ENCODE measurements around the gene ANKIB1.
"Not testable (repeated sequence)": the region's sequence is repeated elsewhere in the genome, so short reads cannot be mapped to it uniquely, and the experiment has no call there.

Gene ANKIB1, protein sequence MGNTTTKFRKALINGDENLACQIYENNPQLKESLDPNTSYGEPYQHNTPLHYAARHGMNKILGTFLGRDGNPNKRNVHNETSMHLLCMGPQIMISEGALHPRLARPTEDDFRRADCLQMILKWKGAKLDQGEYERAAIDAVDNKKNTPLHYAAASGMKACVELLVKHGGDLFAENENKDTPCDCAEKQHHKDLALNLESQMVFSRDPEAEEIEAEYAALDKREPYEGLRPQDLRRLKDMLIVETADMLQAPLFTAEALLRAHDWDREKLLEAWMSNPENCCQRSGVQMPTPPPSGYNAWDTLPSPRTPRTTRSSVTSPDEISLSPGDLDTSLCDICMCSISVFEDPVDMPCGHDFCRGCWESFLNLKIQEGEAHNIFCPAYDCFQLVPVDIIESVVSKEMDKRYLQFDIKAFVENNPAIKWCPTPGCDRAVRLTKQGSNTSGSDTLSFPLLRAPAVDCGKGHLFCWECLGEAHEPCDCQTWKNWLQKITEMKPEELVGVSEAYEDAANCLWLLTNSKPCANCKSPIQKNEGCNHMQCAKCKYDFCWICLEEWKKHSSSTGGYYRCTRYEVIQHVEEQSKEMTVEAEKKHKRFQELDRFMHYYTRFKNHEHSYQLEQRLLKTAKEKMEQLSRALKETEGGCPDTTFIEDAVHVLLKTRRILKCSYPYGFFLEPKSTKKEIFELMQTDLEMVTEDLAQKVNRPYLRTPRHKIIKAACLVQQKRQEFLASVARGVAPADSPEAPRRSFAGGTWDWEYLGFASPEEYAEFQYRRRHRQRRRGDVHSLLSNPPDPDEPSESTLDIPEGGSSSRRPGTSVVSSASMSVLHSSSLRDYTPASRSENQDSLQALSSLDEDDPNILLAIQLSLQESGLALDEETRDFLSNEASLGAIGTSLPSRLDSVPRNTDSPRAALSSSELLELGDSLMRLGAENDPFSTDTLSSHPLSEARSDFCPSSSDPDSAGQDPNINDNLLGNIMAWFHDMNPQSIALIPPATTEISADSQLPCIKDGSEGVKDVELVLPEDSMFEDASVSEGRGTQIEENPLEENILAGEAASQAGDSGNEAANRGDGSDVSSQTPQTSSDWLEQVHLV
- long read RNA-seq, donor 1, full-length matches to known transcripts: 1 of 1 reads
- long read RNA-seq, donor 1, partial matches to known transcripts: 0 of 1 reads
- long read RNA-seq, donor 1, other reads (novel, unspliced or antisense): 0 of 1 reads
- long read RNA-seq, donor 2, full-length matches to known transcripts: 1 of 32 reads
- long read RNA-seq, donor 2, partial matches to known transcripts: 31 of 32 reads
- long read RNA-seq, donor 2, other reads (novel, unspliced or antisense): 0 of 32 reads
- long read RNA-seq, donor 3, partial matches to known transcripts: 5 of 7 reads
- long read RNA-seq, donor 3, other reads (novel, unspliced or antisense): 0 of 7 reads
- long read RNA-seq, donor 4, full-length matches to known transcripts: 3 of 10 reads
- long read RNA-seq, donor 4, partial matches to known transcripts: 7 of 10 reads
- long read RNA-seq, donor 4, other reads (novel, unspliced or antisense): 0 of 10 reads
- long read RNA-seq, donor 5: 0 reads
- long read RNA-seq, donor 6: 0 reads
- long read RNA-seq, donor 7, full-length matches to known transcripts: 4 of 28 reads
- long read RNA-seq, donor 7, partial matches to known transcripts: 24 of 28 reads
- long read RNA-seq, donor 7, other reads (novel, unspliced or antisense): 0 of 28 reads
- long read RNA-seq, donor 8, full-length matches to known transcripts: 3 of 3 reads
- long read RNA-seq, donor 8, partial matches to known transcripts: 0 of 3 reads
- long read RNA-seq, donor 8, other reads (novel, unspliced or antisense): 0 of 3 reads

DNA sequence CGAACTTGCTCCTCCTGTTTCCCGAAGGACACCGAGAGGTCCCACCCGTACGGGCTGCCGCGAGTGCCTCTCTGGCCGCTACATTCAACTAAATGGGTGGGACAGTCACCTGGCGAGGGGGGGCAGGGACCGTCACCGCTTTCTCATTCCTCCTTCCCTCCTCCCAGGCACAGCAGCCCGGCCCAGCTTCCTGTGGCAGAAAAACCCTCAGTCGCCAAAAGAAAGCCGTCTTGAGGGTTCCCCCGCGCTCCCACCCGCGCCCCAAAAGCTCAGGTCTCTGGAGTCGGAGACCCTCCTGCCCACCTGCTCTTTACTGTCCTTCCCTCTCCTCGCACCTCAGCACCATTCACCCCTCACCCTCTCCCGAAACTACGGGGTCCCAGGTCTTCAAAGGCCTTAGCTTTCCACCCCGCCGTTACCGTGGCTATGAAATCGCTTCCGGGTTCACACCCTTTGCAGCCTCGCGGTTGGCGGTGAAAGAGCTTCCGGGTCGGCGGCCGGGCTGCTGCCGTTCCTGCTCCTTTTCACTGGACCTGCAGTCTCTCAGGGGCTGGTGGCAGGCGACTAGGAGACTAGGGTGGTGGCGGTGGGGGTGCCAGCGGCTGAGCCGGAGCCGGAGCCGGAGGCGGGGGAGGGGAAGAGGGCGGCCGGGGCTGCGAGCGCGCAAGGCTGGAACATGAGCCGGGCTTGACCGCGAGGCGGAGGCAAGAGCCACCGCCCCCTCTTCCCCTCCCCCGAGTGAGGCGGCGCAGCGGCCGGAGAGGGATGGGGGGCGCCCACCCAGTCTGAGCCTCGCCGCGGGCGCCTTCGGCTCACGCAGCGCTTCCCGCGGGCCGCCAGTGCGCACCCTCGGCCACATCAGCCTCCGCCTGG, at the start of gene ANKIB1, which contains the start of gene KRIT1:
Gene ANKIB1, plus strand, starts transcription at position 488 of the 873 bp plus-strand sequence. CDS start 49,005 bp downstream, outside the sequence.
Gene KRIT1, minus strand, starts transcription at position 428 of the 873 bp plus-strand sequence. CDS start 3,779 bp downstream, outside the sequence.
- peak; percentile 86 for DNase-seq

DNA sequence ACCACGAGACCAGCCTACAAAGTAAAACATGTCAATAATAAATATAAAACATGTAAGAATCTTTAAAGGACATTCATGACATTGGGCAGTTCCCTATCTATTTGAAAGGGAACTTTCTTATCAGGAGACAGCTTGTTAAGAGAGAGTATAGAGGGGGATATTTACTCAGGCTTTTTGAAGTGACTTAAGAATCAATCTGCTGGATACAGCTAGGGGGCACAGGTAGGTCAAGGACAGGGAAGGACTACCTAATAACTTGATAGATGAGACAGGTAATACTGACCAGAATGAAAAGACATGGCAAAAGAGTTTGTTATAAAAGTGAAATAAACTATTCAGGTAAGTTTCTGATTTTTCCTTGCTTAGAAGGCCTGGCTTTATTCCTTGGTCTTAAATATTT, 45.0 kb upstream of the ANKIB1 start:
- DNase-seq: no peak

DNA sequence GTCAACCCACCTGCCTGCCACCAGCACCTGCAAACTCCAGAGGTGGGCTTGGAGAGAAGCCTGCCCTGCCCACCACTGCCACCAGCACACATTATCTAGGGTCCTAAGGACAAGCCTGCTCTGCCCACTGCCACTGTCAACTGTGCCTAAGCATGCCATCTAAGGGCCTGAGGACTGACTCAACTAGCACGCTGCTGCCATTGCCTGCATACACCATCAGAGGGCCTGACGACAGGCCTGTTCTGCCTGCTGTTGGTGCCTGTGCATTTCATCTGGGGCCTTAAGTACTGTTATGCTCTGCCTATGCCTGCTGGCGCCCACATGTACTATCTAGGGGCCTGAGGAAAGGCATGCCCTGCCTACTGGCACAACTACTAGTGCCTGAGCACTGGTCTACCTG, 39.8 kb upstream of the ANKIB1 start:
- no peak for DNase-seq

DNA sequence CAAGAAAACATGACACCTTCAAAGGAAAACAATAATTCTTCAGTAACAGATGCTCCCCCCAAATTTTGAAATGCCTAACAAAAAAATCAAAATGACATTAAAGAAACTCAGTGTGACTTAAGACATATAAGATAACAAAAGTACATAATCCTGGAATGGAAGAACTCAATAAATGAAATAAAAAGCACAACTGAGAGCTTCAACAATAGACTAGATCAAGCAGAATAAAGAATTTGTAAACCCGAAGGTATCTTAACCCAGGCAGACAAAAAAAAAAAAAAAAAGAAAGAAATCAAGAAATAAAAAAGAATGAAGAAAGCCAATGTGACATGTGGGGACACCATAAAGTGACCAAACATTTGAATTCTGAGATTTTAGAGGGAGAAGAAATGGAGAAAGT, 39.1 kb upstream of the ANKIB1 start:
- no peak for DNase-seq

DNA sequence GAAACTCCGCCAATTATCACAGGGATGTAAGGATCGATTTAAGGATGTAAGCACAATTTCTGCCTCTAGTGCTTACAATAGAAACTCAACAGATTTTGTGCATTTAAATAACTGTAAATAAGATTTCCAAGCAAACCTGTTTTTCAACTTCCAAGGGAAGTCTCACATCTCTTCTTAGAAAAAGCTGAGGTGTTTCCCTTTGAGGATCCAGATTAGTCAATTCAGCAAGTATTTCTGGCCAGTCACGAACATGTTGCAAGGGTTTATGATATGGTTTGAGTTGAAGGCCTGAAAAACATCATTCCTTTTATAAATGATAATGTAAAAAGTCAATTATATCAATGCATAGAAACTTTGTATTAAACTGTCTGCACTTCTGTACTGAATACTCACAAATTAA, 24.0 kb upstream of the ANKIB1 start:
- no peak for DNase-seq

DNA sequence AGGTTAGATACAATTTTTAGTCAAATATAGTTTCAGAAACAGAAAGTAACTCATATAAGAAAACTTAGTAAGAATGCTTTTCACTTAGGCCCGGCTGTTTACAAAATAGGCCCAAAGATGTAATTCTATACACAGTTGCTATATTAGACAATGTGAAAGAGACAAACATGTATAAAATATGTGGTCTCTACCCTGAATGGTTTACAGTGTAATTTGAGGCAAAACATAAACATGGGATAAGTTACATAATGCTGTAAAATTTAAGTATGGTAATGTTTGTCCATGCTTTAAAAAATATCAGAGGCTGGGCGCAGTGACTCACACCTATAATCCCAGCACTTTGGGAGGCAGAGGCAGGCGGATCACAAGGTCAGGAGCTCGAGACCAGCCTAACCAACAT, 18.8 kb upstream of the ANKIB1 start:
- DNase-seq: no peak

DNA sequence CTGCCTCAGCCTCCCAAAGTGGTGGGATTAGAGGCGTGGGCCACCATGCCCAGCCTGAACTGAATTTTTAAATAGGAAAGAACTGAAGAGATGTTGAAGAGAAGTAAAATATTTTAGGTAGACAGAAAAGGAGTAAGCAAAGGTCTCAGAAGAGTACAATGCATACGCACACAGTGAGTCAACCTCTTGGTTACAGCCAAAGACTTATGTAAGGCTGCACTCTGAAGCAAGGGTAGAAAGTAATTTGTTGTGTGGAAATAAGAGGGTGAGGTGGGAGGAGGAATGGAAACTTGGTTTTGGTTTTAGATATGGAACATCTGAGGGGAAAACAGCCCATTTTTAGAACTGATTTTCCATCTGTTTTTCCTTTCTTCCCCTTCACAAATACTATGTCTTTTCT, 17.7 kb upstream of the ANKIB1 start:
- no peak for DNase-seq

DNA sequence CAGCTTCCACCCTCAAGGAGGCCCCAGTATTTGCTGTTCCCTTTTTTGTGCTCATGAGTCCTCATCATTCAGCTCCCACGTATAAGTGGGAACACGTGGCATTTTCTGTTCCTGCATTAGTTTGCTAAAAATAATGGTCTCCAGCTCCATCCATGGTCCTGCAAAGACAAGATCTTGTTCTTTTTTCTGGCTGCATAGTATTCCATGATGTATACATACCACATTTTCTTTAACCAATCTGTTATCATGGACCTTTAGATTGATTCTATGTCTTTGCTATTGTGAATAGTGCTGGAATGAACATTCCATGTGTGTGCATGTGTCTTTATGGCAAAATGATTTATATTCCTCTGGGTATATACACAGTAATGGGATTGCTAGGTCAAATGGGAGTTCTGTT, 17.0 kb upstream of the ANKIB1 start:
- DNase-seq: no peak

DNA sequence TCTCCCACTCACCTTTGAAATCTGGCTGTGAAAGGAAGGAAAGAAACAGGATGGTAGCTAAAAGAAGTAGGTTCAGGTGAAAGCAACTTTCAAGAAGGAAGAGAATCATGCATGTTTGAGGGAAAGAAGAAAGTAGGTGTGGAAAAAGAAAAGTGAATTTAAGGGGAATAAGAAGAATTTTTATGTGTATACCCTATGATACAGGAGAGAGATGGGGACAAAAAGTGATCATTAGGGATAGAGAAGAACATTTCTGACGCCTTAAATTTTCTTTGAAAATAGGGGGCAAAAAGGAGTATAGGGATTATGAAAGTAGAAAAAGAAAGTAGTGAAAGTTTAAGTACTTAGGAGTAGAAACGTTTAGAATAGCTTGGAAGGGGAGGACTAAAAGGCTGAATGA, 15.2 kb upstream of the ANKIB1 start:
- no peak for DNase-seq

DNA sequence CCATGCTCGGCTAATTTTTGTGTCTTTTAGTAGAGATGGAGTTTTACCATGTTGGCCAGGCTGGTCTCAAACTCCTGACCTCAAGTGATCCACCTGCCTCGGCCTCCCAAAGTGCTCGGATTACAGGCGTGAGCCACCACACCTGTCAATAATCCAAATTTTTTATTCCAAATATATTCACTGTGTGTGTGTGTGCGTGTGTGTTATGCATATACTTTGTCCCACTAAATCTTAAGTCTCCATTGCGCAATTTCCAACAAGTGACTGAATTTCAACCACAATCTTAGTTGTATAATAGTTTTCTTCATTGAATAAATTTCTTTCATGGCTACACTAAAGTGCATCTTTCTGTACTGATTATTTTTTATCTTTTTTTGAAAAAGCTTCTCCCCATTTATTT, 2.8 kb upstream of the ANKIB1 start:
- no peak for DNase-seq

DNA sequence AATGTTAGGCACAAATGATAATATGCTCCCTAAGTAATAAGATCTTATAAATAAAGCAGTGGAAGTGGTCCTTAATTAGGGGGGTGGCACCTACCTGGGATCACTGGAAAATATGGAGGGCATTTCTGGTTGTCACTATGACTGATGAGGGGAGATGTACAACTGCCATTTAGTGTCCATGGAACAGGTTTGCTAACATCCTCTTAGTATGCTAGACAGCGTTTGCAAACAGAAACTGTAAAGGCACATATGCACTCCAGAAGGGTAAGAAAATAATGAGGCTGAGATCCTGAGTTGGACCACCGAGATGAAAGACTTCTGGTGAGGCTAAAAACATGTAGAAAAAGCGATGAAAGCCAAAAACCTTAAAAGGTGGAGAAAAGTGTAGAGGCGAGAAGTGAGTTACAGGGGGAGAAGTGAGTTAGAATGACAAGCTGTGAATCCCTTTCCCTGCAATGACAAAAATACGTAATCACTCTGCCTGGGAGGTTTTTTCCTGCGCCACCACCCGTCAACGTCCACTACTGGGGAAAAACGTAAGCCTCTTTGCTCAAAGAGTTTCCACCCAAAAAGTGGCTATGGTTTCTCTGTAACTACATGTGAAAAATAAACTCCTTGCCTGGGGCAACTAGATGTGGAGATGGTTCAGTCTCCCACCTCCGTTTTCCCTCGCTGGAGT, 827 bp upstream of the ANKIB1 start:
- no peak for DNase-seq

DNA sequence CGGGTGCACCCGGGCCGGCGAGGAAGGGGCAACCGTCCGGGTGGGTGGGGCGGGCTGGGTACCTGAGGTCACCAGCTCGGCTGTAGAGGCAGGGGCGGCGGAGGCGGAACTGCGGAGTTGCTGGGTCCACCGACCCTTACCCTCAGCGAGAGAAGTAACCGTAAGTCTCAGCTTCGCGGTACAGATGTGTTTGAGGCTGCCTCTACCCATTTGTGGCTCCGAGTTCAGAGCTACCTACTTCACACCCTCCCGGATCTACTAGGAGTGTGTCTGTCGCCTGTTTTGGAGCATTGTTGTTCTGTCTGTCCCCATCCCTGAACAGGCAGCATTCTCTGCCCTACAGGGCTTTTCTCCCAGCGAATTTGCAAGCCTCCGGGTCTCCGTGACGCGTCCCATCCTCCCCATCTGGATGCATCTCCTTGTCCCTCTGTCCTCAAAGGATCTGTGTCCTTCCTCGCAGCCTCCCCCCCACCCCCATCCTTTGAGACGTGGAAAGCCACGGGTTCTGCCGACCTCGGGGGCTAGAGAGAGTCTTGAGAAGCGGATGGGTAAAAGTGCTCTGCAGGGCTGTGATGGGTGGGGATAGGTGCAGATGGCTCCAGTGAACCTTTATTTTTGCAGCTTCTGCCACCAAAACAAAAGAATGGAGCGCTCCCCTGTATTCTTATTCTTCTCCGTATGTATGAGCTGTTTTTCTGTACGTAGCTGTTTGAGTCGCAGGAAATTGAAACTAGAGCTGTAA, 757 bp downstream of the ANKIB1 start:
- peak; percentile 82 for DNase-seq

DNA sequence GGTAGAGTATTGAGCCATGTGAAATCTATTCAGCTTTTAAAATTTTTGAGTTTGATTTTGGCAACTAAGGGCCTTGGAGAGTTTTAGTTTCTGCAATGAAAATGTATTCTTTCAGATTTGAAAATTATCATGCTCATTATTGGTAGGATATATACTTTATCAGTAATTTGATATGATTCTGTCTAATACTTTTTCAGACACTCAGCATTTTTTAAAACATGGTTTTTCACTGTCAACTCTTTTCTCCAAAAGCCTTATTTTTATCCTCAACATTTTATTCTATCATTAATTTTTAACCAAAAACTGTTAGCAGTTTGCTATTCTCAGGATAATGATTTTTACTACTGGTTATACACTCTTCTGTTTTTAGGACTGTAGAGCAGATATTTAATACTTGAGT, 4.8 kb downstream of the ANKIB1 start:
- no peak for DNase-seq

DNA sequence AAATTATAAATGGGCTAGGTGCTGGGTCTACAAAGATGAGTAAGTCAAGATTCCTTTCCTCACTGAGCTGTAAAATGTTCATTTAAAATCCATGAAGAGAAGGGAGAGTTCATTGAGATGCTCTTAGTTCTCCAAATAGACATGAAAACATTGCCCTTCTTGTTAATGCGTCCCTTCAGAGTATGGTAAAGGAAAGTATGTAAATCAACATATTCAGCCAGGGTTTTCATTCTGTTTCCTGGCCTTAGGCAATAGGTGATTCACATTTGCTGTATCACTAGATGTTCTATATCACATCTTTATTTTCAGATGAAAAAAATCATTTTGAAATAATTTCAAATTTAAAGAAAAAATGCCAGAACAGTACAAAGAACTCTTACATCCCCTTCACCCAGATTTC, 5.4 kb downstream of the ANKIB1 start:
- no peak for DNase-seq

DNA sequence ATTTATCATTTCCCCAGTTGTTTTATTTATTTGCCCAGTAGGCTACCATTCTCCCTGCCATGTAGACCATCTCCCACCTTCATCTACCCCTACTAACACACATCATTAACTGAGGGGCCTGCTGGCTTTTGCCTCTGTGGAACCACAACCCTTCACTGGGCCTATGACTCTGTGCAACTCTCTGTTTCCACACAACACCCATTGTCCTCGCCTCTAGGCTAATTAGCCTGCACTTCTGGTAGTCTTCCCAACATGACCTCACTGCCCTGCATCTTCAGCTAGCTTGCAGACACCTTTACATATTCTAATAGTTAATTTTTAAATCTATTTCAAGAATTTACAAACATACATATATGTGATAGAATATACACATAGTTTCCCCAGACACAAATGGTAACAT, 7.5 kb downstream of the ANKIB1 start:
- DNase-seq: no peak

DNA sequence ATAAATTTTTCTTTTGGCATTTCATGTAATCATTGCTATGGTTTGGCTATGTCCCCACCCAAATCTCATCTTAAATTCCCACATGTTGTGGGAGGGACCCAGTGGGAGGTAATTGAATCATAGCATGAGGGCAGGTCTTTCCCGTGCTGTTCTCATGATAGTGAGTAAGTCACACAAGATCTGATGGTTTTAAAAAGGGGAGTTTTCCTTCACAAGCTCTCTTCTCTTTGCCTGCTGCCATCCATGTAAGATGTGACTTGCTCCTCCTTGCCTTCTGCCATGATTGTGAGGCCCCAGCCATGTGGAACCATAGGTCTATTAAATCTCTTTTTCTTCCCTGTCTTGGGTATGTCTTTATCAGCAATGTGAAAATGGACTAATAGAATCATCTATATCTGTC, 9.0 kb downstream of the ANKIB1 start:
- DNase-seq: not testable (repeated sequence)

DNA sequence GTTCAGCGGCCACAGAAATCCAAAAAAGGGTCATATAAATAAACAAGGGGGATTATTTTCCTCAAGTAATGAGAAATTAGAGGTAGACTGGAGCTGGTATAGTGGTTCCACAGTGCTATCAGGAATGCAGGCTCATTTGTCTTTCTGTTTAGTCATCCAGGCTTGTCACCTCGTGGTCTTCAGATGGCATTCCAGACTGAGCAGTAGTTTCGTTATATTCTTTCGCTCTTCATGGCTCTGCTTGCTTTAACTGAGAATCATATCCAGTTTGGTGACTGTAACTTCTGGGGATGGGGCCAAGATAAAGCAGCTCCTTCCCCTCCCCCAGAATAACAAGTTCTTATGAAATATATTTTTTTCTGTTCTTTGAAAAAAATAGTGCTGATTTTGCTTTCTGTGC, 9.5 kb downstream of the ANKIB1 start:
- no peak for DNase-seq

DNA sequence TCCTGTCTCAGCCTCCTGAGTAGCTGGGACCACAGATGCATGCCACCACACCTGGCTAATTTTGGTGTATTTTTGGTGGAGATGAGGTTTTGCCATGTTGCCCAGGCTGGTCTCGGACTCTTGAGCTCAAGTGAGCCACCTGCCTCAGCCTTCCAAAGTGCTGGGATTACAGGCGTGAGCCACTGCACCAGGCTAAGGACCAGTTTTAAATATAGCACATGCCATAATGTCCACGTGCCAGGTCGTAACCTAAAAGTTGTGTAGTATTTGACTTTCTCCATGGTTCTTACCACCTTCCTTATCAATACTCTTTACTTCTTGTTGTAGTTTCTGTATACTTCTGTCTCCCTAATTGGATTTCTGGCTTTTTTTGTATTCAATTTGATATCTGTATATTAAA, 13.3 kb downstream of the ANKIB1 start:
- DNase-seq: no peak
